Heart left ventricle (tissue), 13 donors: ENCODE measurements around the gene PLCB1.

Experiments used
- POLR2A ChIP-seq, 2 donors: fragments of 450-650 bp; IDR thresholded peaks; one replicate each; pipeline ENCODE4 v1.6.1; 2017; ENCODE audit warnings: antibody characterized with exemption in 2 of 2, mild to moderate bottlenecking in 2 of 2, moderate library complexity in 2 of 2
- TF ChIP-seq, protein P1 (sequence below), 12 donors: fragments of 200-600 bp; sonication (generic) in 4 of 12; IDR thresholded peaks; one replicate each; pipeline versions ENCODE4 v1.5.0 to v1.8.0; 2018 to 2022; ENCODE audit warnings: antibody characterized with exemption in 12 of 12, mild to moderate bottlenecking in 5 of 12
- donor health status: ischemic (EF 13 %, LVEDD 7.1; RV severe dilation, severe dysfunction).
- donor health status: DM: no; HTN: yes; CAD: no.
- donor health status: DM: no; HTN: no; CAD: no.
- donor health status: ischemic (EF 25% LVEDD 6.9; RV normal size, moderate dysfunction).
- donor health status: ischemic (EF 25% LVEDD 5.7; RV mildly dilated, moderate dysfunction).
- donor health status: ischemic (EF 35%, LVEDD 5.7; RV mildly dilated, moderate dysfunction).
- donor health status: nonischemic (EF 11% LVEDD 7.7; RV severe dilation, severe dysfunction).
- donor health status: DM: yes; HTN: yes; CAD: no.
- donor health status: PGD.
- donor health status: ischemic (EF 29% LVEDD 5.4; RV normal size, mild dysfunction).
- donor health status: nonischemic (EF 23%, LVEDD 6.1; RV moderate dilation, normal function).

DNA sequence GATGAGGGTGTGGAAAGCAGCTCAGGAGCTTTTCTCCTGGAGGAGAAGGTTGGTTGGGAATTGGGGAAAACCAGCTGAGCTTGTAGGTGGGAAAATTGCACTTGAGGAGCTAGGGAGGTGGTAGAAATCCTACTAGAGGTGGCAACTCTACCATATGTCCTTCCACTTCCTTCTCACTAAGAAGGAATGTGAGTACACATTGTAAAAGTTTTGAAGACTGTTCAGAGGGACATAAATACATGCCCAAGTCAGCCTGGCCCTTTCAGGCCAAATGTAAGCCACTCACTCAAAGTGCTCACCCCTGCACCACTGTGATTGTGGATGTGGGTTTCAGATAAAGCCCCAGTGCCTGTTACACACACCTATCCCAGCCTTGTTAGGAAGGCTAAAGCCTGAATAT lies 646.3 kb downstream of the PLCB1 start:
- TF ChIP-seq, protein P1, sequence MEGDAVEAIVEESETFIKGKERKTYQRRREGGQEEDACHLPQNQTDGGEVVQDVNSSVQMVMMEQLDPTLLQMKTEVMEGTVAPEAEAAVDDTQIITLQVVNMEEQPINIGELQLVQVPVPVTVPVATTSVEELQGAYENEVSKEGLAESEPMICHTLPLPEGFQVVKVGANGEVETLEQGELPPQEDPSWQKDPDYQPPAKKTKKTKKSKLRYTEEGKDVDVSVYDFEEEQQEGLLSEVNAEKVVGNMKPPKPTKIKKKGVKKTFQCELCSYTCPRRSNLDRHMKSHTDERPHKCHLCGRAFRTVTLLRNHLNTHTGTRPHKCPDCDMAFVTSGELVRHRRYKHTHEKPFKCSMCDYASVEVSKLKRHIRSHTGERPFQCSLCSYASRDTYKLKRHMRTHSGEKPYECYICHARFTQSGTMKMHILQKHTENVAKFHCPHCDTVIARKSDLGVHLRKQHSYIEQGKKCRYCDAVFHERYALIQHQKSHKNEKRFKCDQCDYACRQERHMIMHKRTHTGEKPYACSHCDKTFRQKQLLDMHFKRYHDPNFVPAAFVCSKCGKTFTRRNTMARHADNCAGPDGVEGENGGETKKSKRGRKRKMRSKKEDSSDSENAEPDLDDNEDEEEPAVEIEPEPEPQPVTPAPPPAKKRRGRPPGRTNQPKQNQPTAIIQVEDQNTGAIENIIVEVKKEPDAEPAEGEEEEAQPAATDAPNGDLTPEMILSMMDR (IDR thresholded peaks at IDR 0.05): no peak
- TF ChIP-seq POLR2A (IDR thresholded peaks at IDR 0.05): no peak
